Endometrium (tissue), 2 donors: ENCODE results near the gene SHISA7.

ENCODE experiments used
- FAIRE-seq: peaks from 2 replicates; lab custom pipeline; 2012; peaks lifted over from hg19 to GRCh38; lab: Jason Lieb, UNC
- donor health status: control.
- donor health status: control.

Gene SHISA7

DNA sequence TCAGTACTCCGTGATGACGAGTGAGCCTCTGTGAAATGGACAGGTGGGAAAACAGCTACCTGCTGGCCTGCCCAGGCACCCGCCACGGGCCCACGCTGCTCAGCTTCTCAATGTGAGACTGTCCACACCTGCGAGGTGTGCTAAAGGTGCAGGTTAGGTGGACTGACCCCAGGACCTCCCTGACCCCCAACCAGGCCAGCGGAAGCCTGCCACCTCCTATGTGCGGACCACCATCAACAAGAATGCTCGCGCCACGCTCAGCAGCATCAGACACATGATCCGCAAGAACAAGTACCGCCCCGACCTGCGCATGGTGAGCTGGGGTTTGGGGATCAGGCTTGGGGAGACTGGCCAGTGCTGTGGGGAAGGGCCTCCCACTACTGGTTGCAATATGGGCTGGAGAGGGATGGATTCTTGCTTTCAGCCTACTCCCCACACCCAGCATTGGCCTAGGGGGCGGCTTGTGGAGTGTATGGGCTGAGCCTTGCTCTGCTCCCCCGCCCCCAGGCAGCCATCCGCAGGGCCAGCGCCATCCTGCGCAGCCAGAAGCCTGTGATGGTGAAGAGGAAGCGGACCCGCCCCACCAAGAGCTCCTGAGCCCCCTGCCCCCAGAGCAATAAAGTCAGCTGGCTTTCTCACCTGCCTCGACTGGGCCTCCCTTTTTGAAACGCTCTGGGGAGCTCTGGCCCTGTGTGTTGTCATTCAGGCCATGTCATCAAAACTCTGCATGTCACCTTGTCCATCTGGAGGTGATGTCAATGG is 55.2 kb downstream of the SHISA7 start:
- FAIRE-seq, result no peak

DNA sequence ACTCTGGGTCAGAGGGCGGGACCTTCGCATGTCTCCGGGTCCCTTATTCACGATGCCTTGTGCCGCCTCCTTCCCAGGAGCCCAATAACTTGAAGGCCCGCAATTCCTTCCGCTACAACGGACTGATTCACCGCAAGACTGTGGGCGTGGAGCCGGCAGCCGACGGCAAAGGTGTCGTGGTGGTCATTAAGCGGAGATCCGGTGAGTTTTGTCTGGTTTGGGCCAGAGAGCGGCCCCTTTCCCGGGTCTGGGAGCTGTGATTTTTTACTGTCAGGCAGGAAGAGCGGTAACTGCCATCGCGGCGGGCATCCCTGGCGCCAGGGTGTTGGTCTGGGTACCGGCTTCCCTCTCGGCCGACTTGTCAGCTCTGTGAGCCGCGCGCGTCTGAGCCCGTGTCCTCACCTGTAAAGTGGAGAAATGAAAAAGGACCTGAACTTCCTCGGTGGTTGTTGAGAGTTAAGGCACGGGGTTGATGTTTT is 56.6 kb downstream of the SHISA7 start:
- FAIRE-seq, result no peak

- peak; percentile 92 for FAIRE-seq
Observed at GRCh38 chr19:55385724-55386492, 57.2 kb downstream of the SHISA7 start, which contains the start of gene RPL28. TSS of gene RPL28 (plus strand) at chr19:55385932. CDS start at chr19:55386358, 426 bp downstream.

DNA sequence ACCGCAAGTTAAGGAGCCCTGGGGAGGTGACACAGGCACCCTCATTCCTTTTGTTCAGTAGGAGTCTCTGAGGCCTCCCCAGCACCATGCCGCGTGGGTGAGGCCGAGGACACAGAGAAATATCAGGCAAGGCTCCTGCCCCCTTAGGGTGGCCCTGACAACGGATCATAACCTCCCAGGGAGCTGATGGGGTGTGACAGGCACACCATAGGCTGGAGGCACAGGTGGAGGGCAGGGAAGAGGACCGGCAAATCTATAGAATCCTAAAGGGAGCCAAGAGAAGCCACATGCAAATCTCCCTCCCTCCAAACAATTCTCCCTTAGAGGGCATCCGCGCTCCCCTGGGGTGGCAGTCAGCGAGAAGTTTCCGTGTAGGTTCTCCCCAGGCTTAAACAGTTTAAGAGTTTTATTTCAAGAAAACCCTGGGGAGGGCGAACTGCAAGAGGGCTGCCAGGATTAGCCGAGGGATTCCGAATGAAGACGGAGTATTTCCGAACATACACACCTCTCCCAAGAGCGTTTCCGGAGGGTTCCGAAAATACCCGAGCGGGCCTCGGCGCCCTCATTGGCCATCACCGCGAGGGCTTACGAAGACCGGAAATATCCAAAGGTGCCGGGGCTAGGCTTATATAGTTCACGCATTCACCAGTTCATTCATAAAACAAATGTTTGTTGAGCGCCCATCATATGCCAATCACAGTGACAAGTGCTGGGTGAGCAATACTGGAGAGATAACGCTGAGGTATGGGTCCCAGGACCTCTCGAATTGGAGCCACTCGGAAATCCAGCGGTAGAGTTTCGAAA is 58.0 kb downstream of the SHISA7 start:
- no peak for FAIRE-seq

DNA sequence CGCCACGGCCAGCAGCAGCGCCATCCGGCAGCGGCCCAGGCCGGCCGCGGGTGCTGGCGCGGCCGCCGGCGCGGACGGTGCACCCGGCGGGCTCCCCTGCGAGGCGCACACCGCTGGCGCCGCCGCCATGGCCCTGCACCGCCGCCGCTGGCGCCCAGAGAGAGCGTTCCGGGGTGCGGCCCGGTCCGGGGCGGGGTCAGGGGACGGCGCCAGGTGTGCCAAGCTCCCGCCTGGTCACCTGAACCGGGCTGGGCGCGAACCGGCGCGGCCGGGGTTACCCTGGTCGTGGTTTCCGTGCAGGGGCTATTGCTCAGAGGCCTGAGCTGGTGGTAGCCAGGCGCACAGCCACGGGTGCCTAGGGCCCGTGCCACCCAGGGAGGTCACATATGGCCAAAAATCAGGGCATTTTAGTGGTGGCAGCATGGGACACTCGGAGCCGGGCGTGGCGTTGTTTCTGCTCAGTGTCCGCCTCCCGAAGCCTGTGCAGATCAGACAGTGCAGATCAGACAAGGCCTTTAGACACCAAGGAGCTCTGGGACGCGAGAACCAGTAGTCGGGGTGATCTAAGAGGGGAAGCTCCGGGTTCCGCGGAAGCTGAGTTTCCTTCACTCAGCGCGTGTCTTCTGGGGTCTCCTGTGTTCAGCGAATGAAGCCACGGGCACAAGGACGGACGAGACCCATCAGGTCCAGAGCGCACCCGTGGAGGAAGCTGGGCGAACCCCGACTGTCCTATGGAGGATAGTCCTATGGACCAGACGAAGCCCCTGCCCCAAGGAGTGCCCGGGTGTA is 58.8 kb downstream of the SHISA7 start, which contains the start of gene TMEM238:
Gene TMEM238, minus strand, starts transcription at position 162 of the 789 bp plus-strand sequence. Its CDS starts 33 bp downstream, at position 129.
- FAIRE-seq, result no peak

- no peak for FAIRE-seq
Observed at GRCh38 chr19:55383279-55384130, 59.6 kb downstream of the SHISA7 start.

DNA sequence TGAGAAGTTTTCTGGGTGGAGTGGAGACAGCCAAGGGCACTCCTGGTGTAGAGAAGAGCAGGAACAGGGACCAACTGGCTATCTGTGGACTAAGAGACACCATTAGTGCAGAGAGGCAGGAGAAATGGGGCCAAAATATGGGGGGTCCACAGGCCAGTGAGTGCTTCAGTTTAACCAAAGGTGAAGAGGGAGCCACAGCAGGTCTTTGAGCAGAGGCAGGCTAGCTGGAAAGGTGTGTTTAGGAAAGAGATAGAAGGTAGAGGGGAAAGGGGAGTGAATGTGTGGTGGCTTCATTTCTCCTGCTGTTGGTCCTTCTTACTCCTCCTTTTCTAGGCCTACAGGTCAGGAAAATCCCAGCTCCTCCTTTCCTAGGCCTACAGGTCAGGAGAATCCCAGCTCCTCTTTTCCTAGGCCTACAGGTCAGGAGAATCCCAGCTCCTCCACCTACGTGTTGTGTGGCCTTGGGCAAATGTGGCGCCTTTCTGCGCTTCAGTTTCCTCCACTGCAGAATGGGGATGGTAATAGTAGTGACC is 60.5 kb downstream of the SHISA7 start:
- no peak for FAIRE-seq

DNA sequence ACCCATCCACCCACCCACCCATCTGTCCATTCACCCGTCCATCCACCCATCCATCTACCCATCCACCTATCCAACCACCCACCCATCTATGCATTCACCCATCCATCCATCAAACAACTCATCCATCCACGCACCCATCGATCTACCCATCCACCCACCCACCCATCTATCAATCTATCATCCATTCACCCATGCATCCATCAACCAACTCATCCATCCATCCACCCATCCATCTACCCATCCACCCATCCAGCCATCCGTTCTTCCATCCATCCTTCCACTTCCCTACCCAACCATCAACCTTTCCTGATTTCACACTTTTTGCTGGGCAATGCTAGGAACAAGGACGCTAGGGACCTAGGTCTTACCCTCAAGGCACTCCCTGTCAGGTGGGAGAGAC is 61.1 kb downstream of the SHISA7 start:
- FAIRE-seq, result no peak

GRCh38 chr19:55379174-55379573 is 63.9 kb downstream of the SHISA7 start:
- no peak for FAIRE-seq
